ENCODE data around the gene NPC1L1. TPM values are rescaled to one million over a fixed set of nuclear protein-coding genes. Genes with fewer than 3 reads are reported as not detected.
A peak's percentile ranks its signal among the peaks of the same experiment; 100 is the strongest.

NPC1L1 gene
- total and polyA plus RNA-seq, 2 of the 4 experiments (the other 2 are of a cell fraction): 0.07 TPM; not detected in 1

DNA sequence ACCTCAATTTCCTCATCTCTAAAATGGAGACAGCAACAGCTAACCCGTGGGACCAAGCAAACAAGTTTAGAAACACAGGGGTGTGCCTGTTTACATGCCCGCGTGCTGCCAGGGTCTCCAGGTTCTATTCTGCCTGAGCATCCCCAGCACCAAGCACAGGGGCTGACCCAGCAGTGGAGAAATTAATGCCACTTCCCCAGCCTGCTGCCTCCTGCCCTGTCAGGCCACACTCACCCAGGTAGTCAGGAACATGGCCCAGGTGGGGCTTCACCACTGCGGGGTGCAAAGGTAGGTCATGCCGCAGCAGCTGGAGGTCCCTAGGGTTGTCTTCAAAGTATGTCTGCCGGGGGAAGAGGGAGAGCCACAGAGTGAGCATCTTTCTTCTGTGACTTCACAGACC lies 26.8 kb upstream of the NPC1L1 start:
- Histone ChIP-seq H3K36me3 (ENCODE audit: control insufficient read depth, insufficient read depth, low read length) (peaks cover 81% of the 10 kb centered on the region), H4K91ac (ENCODE audit: insufficient read depth, low read depth, low read length) (no peak overlapping the region), H3K4me1 (ENCODE audit: control insufficient read depth, insufficient read depth, low read length) (peaks cover 4% of the 10 kb centered on the region), H4K8ac (ENCODE audit: low read depth in 2 of 2, low read length in 2 of 2) (no peak overlapping the region), H3K14ac (replicated peaks; ENCODE audit: low read depth, low read length) (no peak overlapping the region), H4K20me1 (ENCODE audit: insufficient read depth, low read length) (peaks cover 29% of the 10 kb centered on the region), H2BK5ac (ENCODE audit: low read depth, low read length, poor library complexity, severe bottlenecking) (no peak overlapping the region), H3K9me1 (ENCODE audit: insufficient read depth, low read length) (peaks cover 6% of the 10 kb centered on the region; the same call in 1 of the 2 replicates), H2AK5ac (ENCODE audit: low read depth, low read length) (no peak overlapping the region), H2BK20ac (ENCODE audit: low read depth, low read length) (no peak overlapping the region), H3K79me1 (ENCODE audit: low read depth in 1 of 2, low read length in 2 of 2) (peaks cover 30 to 58% of the 10 kb centered on the region in 2 experiments), H3K4me2 (ENCODE audit: low read depth, low read length) (no peak overlapping the region), H3K4me3 (ENCODE audit: insufficient read depth, low read depth, low read length) (no peak overlapping the region), H2BK15ac (ENCODE audit: low read depth, low read length) (no peak overlapping the region), H3K9me3 (ENCODE audit: control insufficient read depth, insufficient read depth, low read length) (no peaks in the 10 kb centered on the region), H2AFZ (replicated peaks; ENCODE audit: low read length, poor library complexity) (no peak overlapping the region), H3K56ac (ENCODE audit: extremely low read depth, insufficient read depth, low read length) (no peak overlapping the region), H3K27ac (ENCODE audit: insufficient read depth, low read length) (no peak overlapping the region), H3K23ac (ENCODE audit: low read depth, low read length) (no peak overlapping the region), H3K18ac (ENCODE audit: low read depth, low read length) (no peak overlapping the region), H3K4ac (ENCODE audit: low read depth, low read length) (no peak overlapping the region), H2AK9ac (replicated peaks; ENCODE audit: low read depth, low read length, poor library complexity) (peak overlapping the region; percentile 24), H4K5ac (ENCODE audit: low read depth, low read length) (no peak overlapping the region), H3K9ac (ENCODE audit: low read depth, low read length) (no peak overlapping the region), H3K27me3 (ENCODE audit: control insufficient read depth, insufficient read depth, low read length) (no peaks in the 10 kb centered on the region), H2BK120ac (ENCODE audit: low read depth, low read length) (no peak overlapping the region)
- BruUV-seq (replicated peaks): no TSS peak
- TF ChIP-seq, protein P1, sequence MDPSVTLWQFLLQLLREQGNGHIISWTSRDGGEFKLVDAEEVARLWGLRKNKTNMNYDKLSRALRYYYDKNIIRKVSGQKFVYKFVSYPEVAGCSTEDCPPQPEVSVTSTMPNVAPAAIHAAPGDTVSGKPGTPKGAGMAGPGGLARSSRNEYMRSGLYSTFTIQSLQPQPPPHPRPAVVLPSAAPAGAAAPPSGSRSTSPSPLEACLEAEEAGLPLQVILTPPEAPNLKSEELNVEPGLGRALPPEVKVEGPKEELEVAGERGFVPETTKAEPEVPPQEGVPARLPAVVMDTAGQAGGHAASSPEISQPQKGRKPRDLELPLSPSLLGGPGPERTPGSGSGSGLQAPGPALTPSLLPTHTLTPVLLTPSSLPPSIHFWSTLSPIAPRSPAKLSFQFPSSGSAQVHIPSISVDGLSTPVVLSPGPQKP (IDR thresholded peaks at IDR 0.05; ENCODE audit: borderline replicate concordance, low read depth, low read length): no peak
- dilution Hi-C loops (cut with HindIII; ENCODE audit: low sequenced_read_pairs, unreplicated experiment): no loop called here
- intact Hi-C loops (cut with micrococcal nuclease): no loop called here
- DNase-seq (no peak), ATAC-seq (ENCODE audit: low read depth) (no peak)
- ChIA-PET POLR2A (ENCODE audit: unreplicated experiment) (no interaction called here), CTCF (no interaction called here)
- in situ Hi-C loops (cut with MboI; ENCODE audit: low sequenced_read_pairs): loop anchor here (10.0 kb wide), 1 partner anchor 323 kb away; no protein-coding TSS in a partner anchor
- WGBS, 2 experiments (ENCODE audit: extremely low coverage in 2 of 2, insufficient read length in 1 of 2): 100% methylated on average over 1 of the region's 6 CpGs; no CpG with 5 or more reads in 1 of the 2 experiments
